ENCODE measurements around the gene PSD2.

- TF ChIP-seq POLR2AphosphoS5 (IDR thresholded peaks at IDR 0.05; ENCODE audit: low read depth, low read length) (no peak), SPI1 (IDR thresholded peaks at IDR 0.05; ENCODE audit: low read depth, low read length) (no peak), POLR2A (IDR thresholded peaks at IDR 0.05; ENCODE audit: low read depth, low read length) (no peak)
These were observed 3.3 kb downstream of the PSD2 start for GRCh38 chr5:139798883-139799282.
